PFSK-1 (cell line): ENCODE data around the gene STK33.

Experiments used
- FOXP2 ChIP-seq: optimal IDR thresholded peaks from 2 replicates; pipeline ENCODE3; 2011; ENCODE audit warnings: borderline replicate concordance, control low read depth, inconsistent platforms; ENCODE audit not compliant: insufficient read depth; ENCODE audit errors: extremely low read length, extremely low read depth
- POLR2AphosphoS5 ChIP-seq: IDR thresholded peaks from 2 replicates; pipeline ENCODE4 v1.6.1; 2012; ENCODE audit warnings: low read depth, mild to moderate bottlenecking, control low read depth, low read length, moderate library complexity
- REST ChIP-seq, 2 experiments: IDR thresholded peaks; 2 replicates each; pipeline versions ENCODE4 v1.6.1 to v1.8.0; 2011 to 2012; ENCODE audit warnings: low read depth in 2 of 2, low read length in 2 of 2, control low read depth in 1 of 2, inconsistent platforms in 1 of 2, mild to moderate bottlenecking in 1 of 2, moderate library complexity in 1 of 2; ENCODE audit not compliant: insufficient read depth in 1 of 2
- SIN3A ChIP-seq: IDR thresholded peaks from 2 replicates; pipeline ENCODE4 v1.6.1; 2012; ENCODE audit warnings: mild to moderate bottlenecking, low read length, moderate library complexity, borderline replicate concordance; ENCODE audit not compliant: insufficient read depth
- TAF1 ChIP-seq: IDR thresholded peaks from 2 replicates; pipeline ENCODE4 v1.6.1; 2012; ENCODE audit warnings: low read length, control low read depth, borderline replicate concordance; ENCODE audit not compliant: insufficient read depth

GRCh38 chr11:8584511-8584910, 9.5 kb downstream of the STK33 start:
- TF ChIP-seq TAF1 (no peak), FOXP2 (no peak), SIN3A (no peak), REST (IDR thresholded peaks at IDR 0.05; ENCODE audit: insufficient read depth in 1 of 2, low read depth in 2 of 2, low read length in 2 of 2) (no peak), POLR2AphosphoS5 (no peak)
